GM18505 (cell line): Measurements from ENCODE around the gene MYO18A.
"Not testable (repeated sequence)": the region's sequence is repeated elsewhere in the genome, so short reads cannot be mapped to it uniquely, and the experiment has no call there.

Experiments
- ATAC-seq: cut with Tn5 transposase; IDR thresholded peaks from one replicate; pipeline ENCODE4 v1.9.1; 2021; ENCODE audit not compliant: unreplicated experiment
- POLR2A ChIP-seq: IDR thresholded peaks from 4 replicates; pipeline ENCODE4 v1.6.1; 2011; ENCODE audit warnings: borderline replicate concordance; ENCODE audit not compliant: insufficient read depth, insufficient read length; ENCODE audit errors: extremely low read depth

Gene MYO18A

GRCh38 chr17:29210879-29211278, 30.7 kb upstream of the MYO18A start:
- no peak for ATAC-seq
- no peak for TF ChIP-seq POLR2A

GRCh38 chr17:29209073-29209472, 28.9 kb upstream of the MYO18A start:
- no peak for TF ChIP-seq POLR2A
- ATAC-seq: no peak

DNA sequence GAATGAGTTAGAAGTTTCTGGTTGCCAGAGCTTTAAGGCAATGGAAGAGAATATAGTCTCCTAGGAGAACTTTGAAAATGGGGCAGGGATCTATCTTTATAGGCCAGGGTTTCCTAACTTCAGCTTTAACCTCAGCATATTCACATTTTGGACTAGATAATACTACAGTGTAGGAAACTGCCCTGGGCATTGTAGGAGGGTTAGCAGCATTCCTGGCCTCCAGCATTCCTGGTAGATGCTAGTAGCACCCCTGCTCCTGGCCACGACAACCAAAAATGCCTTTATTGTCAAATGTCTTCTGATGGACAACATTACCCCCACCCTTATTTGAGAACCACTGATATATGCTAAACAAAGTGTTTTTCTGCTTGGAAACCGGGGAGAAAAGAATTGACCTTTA, 27.8 kb upstream of the MYO18A start:
- no peak for ATAC-seq
- no peak for TF ChIP-seq POLR2A

GRCh38 chr17:29205047-29205446, 24.8 kb upstream of the MYO18A start:
- ATAC-seq: no peak
- TF ChIP-seq POLR2A: no peak

GRCh38 chr17:29204068-29204804, 24.0 kb upstream of the MYO18A start:
- not testable (repeated sequence) for ATAC-seq

GRCh38 chr17:29197516-29198272, 17.5 kb upstream of the MYO18A start:
- no peak for ATAC-seq
- TF ChIP-seq POLR2A: no peak

GRCh38 chr17:29196769-29197515, 16.7 kb upstream of the MYO18A start:
- no peak for TF ChIP-seq POLR2A
- no peak for ATAC-seq

DNA sequence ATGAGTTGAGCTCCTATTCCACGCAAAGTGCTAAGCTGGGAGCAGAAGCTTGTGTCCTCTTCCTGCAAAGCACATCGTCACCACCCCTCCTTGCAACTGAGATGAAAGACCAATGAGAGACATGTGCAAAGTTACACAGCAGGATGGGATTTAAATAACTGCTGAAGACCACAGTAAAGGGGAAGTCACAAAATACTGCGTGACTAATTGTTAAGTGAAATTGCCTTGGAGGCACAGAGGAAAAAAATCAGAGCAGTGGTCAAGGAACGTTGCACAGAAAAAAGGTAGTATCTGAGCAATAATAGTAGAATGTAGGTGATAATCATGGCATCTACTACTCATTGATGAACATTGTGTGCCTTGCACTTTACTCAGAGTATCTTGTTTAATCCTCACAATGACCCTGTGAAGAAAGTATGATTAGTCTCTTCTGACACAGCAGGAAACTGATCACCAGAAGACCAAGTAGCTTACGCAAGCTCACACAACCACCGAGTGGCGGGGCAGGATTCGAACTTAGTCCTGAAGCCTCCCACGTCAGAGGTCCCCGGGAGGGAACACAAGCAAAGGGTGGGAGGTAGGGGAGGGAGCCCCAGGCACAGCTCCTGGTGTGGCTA, 15.4 kb upstream of the MYO18A start:
- peak; percentile 53 for ATAC-seq
- TF ChIP-seq POLR2A: no peak

GRCh38 chr17:29194669-29195068, 14.5 kb upstream of the MYO18A start:
- ATAC-seq: no peak
- no peak for TF ChIP-seq POLR2A

- no peak for TF ChIP-seq POLR2A
- no peak for ATAC-seq
Measured at GRCh38 chr17:29193146-29193545, 12.9 kb upstream of the MYO18A start.

GRCh38 chr17:29190592-29191207, 10.5 kb upstream of the MYO18A start:
- no peak for ATAC-seq
- no peak for TF ChIP-seq POLR2A

- ATAC-seq: no peak
- no peak for TF ChIP-seq POLR2A
Measured at GRCh38 chr17:29190039-29190438, 9.8 kb upstream of the MYO18A start.

- ATAC-seq: no peak
- no peak for TF ChIP-seq POLR2A
Measured at GRCh38 chr17:29189355-29189754, 9.2 kb upstream of the MYO18A start.
